ENCODE data around the gene SORL1.

GRCh38 chr11:121471167-121471566 lies 19.1 kb downstream of the SORL1 start:
- no peak for TF ChIP-seq NFIC (IDR thresholded peaks at IDR 0.05)
- TF ChIP-seq MYC (IDR thresholded peaks at IDR 0.05; ENCODE audit: low read depth, low read length) = no peak
- no peak for TF ChIP-seq MYC (CRISPR knock-in tag; IDR thresholded peaks at IDR 0.05; ENCODE audit: borderline replicate concordance, low read depth)
- TF ChIP-seq BCLAF1 (IDR thresholded peaks at IDR 0.05; ENCODE audit: borderline replicate concordance in 1 of 2, control insufficient read depth in 1 of 2, low read depth in 2 of 2, low read length in 1 of 2) = no peak
- TF ChIP-seq SNRNP70 (optimal IDR thresholded peaks at IDR 0.05; ENCODE audit: low read depth, low read length) = no peak
- TF ChIP-seq CTCF (IDR thresholded peaks at IDR 0.05 in 2 of 3, conservative IDR thresholded peaks at IDR 0.05 in 1 of 3; ENCODE audit: insufficient read depth in 2 of 3, low read depth in 1 of 3, low read length in 3 of 3) = no peak
